Endometrial microvascular endothelial cells (primary cell): ENCODE measurements around the gene TMEM178B. TPM values are rescaled to one million over a fixed set of nuclear protein-coding genes. Genes with fewer than 3 reads are reported as not detected.

Source experiments
- in situ Hi-C: cut with HindIII; loops from 2 replicates; pipeline ENCODE4 v1.10.0; 2017; ENCODE audit warnings: low sequenced_read_pairs, low pct_unique_long_range_greater_than_20kb; ENCODE audit errors: inconsistent ontology term
- total RNA-seq: library from RNA; depleted of rRNA; stranded (reverse); fragments of >200 nt; gene quantifications from one replicate; pipeline ENCODE4 v1.2.3, GENCODE V29; 2015; ENCODE audit errors: inconsistent ontology term

Gene TMEM178B
- total RNA-seq, 1 donor from 2014 or later = 0.28 TPM

- in situ Hi-C loops = no loop called here
These were observed 437.4 kb downstream of the TMEM178B start for GRCh38 chr7:141511316-141511675.

- in situ Hi-C loops = no loop called here
These were observed 438.0 kb downstream of the TMEM178B start for GRCh38 chr7:141511676-141512396.

GRCh38 chr7:141512597-141512996, 438.7 kb downstream of the TMEM178B start:
- in situ Hi-C loops = no loop called here

GRCh38 chr7:141513720-141514119, 439.9 kb downstream of the TMEM178B start:
- in situ Hi-C loops = no loop called here

GRCh38 chr7:141515941-141516340, 442.1 kb downstream of the TMEM178B start:
- in situ Hi-C loops = no loop called here

- in situ Hi-C loops = no loop called here
These were observed 445.8 kb downstream of the TMEM178B start for GRCh38 chr7:141519623-141520022.

- in situ Hi-C loops = no loop called here
These were observed 448.9 kb downstream of the TMEM178B start for GRCh38 chr7:141522657-141523342.

GRCh38 chr7:141525973-141526514, 452.2 kb downstream of the TMEM178B start:
- in situ Hi-C loops = no loop called here

GRCh38 chr7:141527076-141527475, 453.2 kb downstream of the TMEM178B start:
- in situ Hi-C loops = no loop called here

- in situ Hi-C loops = no loop called here
These were observed 454.5 kb downstream of the TMEM178B start for GRCh38 chr7:141528399-141528798.

Other genes with a start within 250 kb of the TMEM178B start
- gene BRAF, start 149.1 kb upstream of the TMEM178B start, total RNA-seq = 12.2 TPM
- 4.5 TPM for gene MRPS33, start 59.1 kb upstream of the TMEM178B start, total RNA-seq